ENCODE results near the gene RPL22. TPM values are rescaled to one million over a fixed set of nuclear protein-coding genes. Genes with fewer than 3 reads are reported as not detected.

RPL22 gene
- total and polyA plus RNA-seq, 2 of the 8 experiments (the other 6 are each of a cell fraction or from before 2014, with no cell fraction given), result 133 to 521 TPM

- TF ChIP-seq TAF7 (optimal IDR thresholded peaks at IDR 0.05; ENCODE audit: borderline replicate concordance, low read depth, low read length), result no peak
These were observed 41.9 kb upstream of the RPL22 start (continued) for GRCh38 chr1:6241107-6241886.
